Psoas muscle (tissue), 8 donors: ENCODE data around the gene ANKZF1. TPM values are rescaled to one million over a fixed set of nuclear protein-coding genes. Genes with fewer than 3 reads are reported as not detected.
A peak's percentile ranks its signal among the peaks of the same experiment; 100 is the strongest.

Experiments used
- ATAC-seq, 4 donors: fragments of 200-7000 bp; cut with Tn5 transposase; one replicate each; pipeline ENCODE4 v1.9.1; 2020; ENCODE audit warnings: moderate library complexity in 3 of 4, mild to moderate bottlenecking in 2 of 4
- DNase-seq, 2 donors: peaks; one replicate each; pipeline ENCODE4 v3.0.0-alpha.2; 2020
- H3K27ac ChIP-seq: fragments of 200-600 bp; one replicate; pipeline ENCODE4 v1.8.0; 2022
- H3K27me3 ChIP-seq, 3 donors: fragments of 200-600 bp in 1 of 3; one replicate each; pipeline versions ENCODE4 v1.6.1 to v1.8.0; 2013 to 2022; ENCODE audit warnings: low read length in 2 of 3, mild to moderate bottlenecking in 2 of 3, moderate library complexity in 1 of 3; ENCODE audit not compliant: insufficient read depth in 3 of 3
- H3K36me3 ChIP-seq, 2 donors: fragments of 200-600 bp in 1 of 2; one replicate each; pipeline versions ENCODE4 v1.6.1 to v1.8.0; 2013 to 2022; ENCODE audit warnings: low read depth in 1 of 2, mild to moderate bottlenecking in 1 of 2, moderate library complexity in 1 of 2; ENCODE audit not compliant: insufficient read depth in 1 of 2
- H3K4me1 ChIP-seq: fragments of 200-600 bp; one replicate; pipeline ENCODE4 v1.8.0; 2022
- H3K4me3 ChIP-seq: fragments of 200-600 bp; one replicate; pipeline ENCODE4 v1.8.0; 2022; ENCODE audit warnings: mild to moderate bottlenecking
- H3K9me3 ChIP-seq: fragments of 200-600 bp; one replicate; pipeline ENCODE4 v1.8.0; 2022
- CTCF ChIP-seq: fragments of 200-600 bp; IDR thresholded peaks from one replicate; pipeline ENCODE4 v1.8.0; 2022; ENCODE audit warnings: antibody characterized with exemption
- WGBS, 3 donors: extraction: QIAGEN DNeasy Blood & Tissue Kit; methylation state at CpG; one replicate each; pipeline versions ENCODE4 v1.1.6 to v1.1.7; 2013; 5-methylcytosine and 5-hydroxymethylcytosine counted together
- intact Hi-C, 2 donors: fragments of 100-400 bp; cut with DNase I; formaldehyde crosslinking; loops; one replicate each; pipeline versions ENCODE4 v1.11.0 to v1.14.2; 2022
- polyA plus RNA-seq, 3 donors: library from polyadenylated mRNA; stranded (reverse); fragments of 200-250 nt; gene quantifications; one replicate each; pipeline ENCODE4 v1.2.3, GENCODE V29; 2013
- total RNA-seq, 4 donors: library from RNA; stranded (reverse); fragmentation: NEBNext Ultra II Directional in 2 of 4; extraction: Animal tissue kit (Norgen Biotek cat#: 25700) in 2 of 4; gene quantifications; one replicate each; pipeline versions ENCODE4 v1.2.1 to v1.2.4, GENCODE V29; 2021 to 2023
- donor health status: healthy with polysubstance abuse.
- donor health status: DM: no; HTN: no; CAD: no; lungs with moderate emphysema.
- donor health status: Bipolar disorder and iron deficiency.
- donor health status: healthy.
- donor health status: DM: yes; HTN: yes; CAD: no.
- donor health status: DM: no; HTN: no; CAD: no.
- donor health status: DM: no; HTN: no; CAD: no.
- donor health status: DM: yes; HTN: yes; CAD: no.

Gene ANKZF1
- total and polyA plus RNA-seq, 7 donors: 8.7 to 29.4 (median 14.9) TPM

- no peaks in the 10 kb centered on the region for H3K27me3 ChIP-seq
- 14 to 15% (median 14%) methylated on average over 10 of the region's 10 CpGs for WGBS, 3 donors
- peak overlapping the region; percentile 94 for H3K27ac ChIP-seq
- no peaks in the 10 kb centered on the region for H3K9me3 ChIP-seq
- no peak for TF ChIP-seq CTCF
- intact Hi-C loops: loop anchor here in 1 of 2 donors (10.0 kb wide), 1 partner anchor 49 kb away; no protein-coding TSS in a partner anchor
- H3K4me1 ChIP-seq: peaks cover 45% of the 10 kb centered on the region
- H3K36me3 ChIP-seq: peaks cover 0 to 41% of the 10 kb centered on the region in 2 donors
- DNase-seq (no peak), ATAC-seq (no peak)
- peak overlapping the region; percentile 95 for H3K4me3 ChIP-seq
Measured at GRCh38 chr2:219245899-219246230, 16.3 kb downstream of the ANKZF1 start.

GRCh38 chr2:219246559-219246958, 17.0 kb downstream of the ANKZF1 start:
- 90 to 94% (median 92%) methylated on average over 10 of the region's 10 CpGs for WGBS, 3 donors

GRCh38 chr2:219247678-219248642, 18.4 kb downstream of the ANKZF1 start:
- H3K9me3 ChIP-seq: no peaks in the 10 kb centered on the region
- 73 to 85% (median 75%) methylated on average over 17 of the region's 17 CpGs for WGBS, 3 donors
- intact Hi-C loops: loop anchor here in 1 of 2 donors (10.0 kb wide), 1 partner anchor 47 kb away; no protein-coding TSS in a partner anchor
- H3K27ac ChIP-seq: peak overlapping the region; percentile 94
- DNase-seq: no peak
- TF ChIP-seq CTCF: no peak
- peaks cover 0 to 55% of the 10 kb centered on the region in 2 donors for H3K36me3 ChIP-seq
- no peaks in the 10 kb centered on the region for H3K27me3 ChIP-seq
- H3K4me1 ChIP-seq: peaks cover 59% of the 10 kb centered on the region
- ATAC-seq: peak in 1 of 4 donors; percentile 16
- H3K4me3 ChIP-seq: peak overlapping the region; percentile 75

More at GRCh38 chr2:219246559-219246958, 17.0 kb downstream of the ANKZF1 start:
- H3K9me3 ChIP-seq: no peaks in the 10 kb centered on the region
- intact Hi-C loops: loop anchor here in 1 of 2 donors (10.0 kb wide), 1 partner anchor 48 kb away; no protein-coding TSS in a partner anchor
- no peak for TF ChIP-seq CTCF
- peak overlapping the region; percentile 94 for H3K27ac ChIP-seq
- H3K27me3 ChIP-seq: no peaks in the 10 kb centered on the region
- H3K36me3 ChIP-seq: peaks cover 0 to 48% of the 10 kb centered on the region in 2 donors
- ATAC-seq (no peak), DNase-seq (no peak)
- peaks cover 52% of the 10 kb centered on the region for H3K4me1 ChIP-seq
- H3K4me3 ChIP-seq: peak overlapping the region; percentile 95

GRCh38 chr2:219248845-219249202, 19.2 kb downstream of the ANKZF1 start:
- Histone ChIP-seq H3K27me3 (no peaks in the 10 kb centered on the region), H3K4me3 (peak overlapping the region; percentile 75), H3K27ac (peak overlapping the region; percentile 94), H3K4me1 (peaks cover 59% of the 10 kb centered on the region), H3K9me3 (no peaks in the 10 kb centered on the region), H3K36me3 (peaks cover 0 to 55% of the 10 kb centered on the region in 2 donors)
- ATAC-seq (no peak), DNase-seq (no peak)
- 52 to 69% (median 57%) methylated on average over 2 of the region's 2 CpGs for WGBS, 3 donors
- intact Hi-C loops: loop anchor here in 1 of 2 donors (10.0 kb wide), 1 partner anchor 46 kb away; no protein-coding TSS in a partner anchor
- no peak for TF ChIP-seq CTCF
